HG02981 (cell line): Measurements from ENCODE around the gene SLC37A2.

ENCODE experiments used
- ATAC-seq: cut with Tn5 transposase; IDR thresholded peaks from one replicate; pipeline ENCODE4 v1.9.1; 2021; ENCODE audit warnings: mild to moderate bottlenecking, moderate library complexity; ENCODE audit not compliant: unreplicated experiment

Gene SLC37A2

DNA sequence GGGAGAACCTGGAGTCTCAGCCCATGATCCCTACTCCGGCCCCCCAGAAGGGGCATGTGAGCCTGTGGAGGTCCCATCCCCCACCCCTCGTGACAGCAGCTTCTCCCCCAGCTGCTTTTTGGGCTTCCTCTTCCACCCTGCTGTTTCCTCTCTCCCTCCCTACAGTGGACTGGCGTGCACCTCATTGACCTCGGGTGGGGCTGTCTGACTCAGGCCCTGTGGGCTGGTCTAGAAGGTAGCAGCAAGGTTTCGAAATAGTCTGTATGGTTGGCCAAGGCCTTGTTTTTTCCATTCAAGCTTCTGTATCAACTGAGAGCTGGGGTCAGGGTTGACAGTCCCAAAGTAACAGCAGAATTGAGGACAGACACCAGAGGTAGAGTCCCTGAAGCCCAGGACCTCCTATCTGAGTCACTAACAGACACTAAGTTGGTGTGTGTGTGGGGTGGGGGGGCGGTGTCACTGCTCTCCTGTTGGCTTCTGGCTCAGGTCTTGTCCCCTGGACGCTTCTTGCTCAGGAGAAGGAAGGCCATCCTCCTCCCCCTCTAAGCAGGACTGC, 7.7 kb downstream of the SLC37A2 start:
- ATAC-seq, result peak; percentile 69

GRCh38 chr11:125071435-125071834, 8.3 kb downstream of the SLC37A2 start:
- no peak for ATAC-seq

DNA sequence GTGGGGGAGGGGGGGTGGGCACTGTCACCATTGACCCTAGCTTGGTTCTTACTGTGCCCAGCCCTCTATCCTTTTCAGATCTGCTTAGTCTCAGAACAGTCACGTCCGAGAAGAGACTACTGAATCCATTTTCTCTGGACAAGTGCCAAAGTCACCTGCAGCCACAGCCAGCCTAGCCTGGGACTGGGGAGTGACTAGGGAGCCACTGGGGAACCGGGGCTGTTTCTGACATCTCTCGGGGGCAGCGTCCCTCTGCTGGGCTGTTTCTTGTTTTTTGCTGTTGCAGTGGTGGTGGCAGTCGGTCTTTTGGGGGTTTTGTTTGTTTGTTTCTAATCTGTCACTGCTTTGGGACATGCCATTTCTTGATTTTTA, 8.7 kb downstream of the SLC37A2 start:
- no peak for ATAC-seq

- peak; percentile 76 for ATAC-seq
These were observed 9.3 kb downstream of the SLC37A2 start for GRCh38 chr11:125072218-125072960.

- no peak for ATAC-seq
These were observed 10.0 kb downstream of the SLC37A2 start for GRCh38 chr11:125072961-125073590.

DNA sequence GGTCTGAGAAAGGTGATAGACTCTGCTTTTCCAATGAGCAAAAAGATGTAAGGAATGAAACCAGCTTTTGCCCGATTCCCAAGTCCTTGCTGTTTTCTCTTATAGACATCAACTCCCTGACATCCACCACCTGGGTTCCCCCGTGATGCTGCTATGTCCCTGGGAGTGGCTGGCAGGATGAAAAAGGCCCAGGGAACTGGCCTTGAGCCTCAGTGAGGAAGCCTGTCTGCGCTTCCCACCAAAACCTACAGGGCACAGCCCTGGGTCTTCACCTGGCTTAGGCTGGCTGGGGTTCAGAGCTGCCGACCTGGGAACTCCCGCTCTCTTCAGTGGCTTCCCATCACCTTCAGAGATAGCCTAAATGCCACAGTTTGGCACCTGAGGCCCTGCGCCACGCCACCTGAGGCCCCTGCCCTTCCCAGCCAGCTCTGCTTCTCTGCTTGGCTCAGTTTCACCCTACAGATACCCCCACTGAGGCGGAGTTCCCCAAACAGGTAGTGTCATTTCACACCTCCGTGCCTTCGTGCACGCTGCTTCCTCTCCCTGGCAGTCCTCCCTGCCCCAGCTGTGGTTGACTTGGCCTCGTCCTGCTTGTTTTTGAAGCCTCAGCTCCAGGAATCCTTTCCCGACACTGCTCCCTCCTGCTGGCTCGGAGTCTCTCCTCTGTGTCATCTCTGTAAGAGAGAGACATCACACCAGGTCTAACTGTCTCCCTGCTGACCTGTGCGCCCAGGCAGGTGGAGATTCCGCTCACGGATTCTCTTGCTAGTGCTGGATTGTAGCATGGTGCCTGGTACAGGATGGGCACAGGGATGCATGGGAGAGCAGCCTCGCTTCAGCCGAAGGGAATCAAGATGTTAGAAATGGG, 10.7 kb downstream of the SLC37A2 start:
- no peak for ATAC-seq

DNA sequence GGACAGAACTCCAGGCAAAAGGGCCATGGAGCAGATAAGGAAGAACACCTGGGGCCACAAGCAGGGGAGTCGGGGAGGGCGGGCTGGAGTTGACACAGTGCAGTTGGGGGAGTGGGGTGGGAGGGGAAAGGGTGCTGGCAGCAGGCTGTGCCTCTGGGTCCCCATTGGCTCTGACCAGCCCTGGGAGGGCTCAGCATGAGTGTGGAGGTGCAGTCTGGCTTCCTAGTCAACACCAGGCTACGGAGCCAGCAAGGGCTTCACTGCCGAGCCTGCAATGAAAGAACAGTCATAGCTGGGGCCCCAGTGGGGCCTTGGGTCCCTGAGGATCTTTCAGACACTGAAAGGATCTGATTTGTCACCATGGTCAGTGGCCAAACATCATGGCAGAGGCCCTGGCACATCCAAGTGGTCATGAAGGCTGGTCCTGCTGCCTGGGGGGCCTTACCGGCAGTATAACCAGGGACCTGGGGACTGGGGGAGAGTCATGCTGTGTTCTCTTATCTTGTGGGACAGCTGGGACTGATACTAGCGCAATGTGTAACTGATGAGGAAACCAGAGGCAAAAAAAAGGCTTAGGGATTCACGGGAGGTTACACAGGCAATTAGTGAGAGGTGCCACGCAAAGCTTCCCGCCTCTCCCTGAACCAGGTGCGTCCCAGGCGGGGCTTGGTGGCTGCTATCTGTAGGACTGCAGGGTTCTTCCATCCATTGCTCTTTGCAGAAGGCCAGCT, 11.6 kb downstream of the SLC37A2 start:
- no peak for ATAC-seq

GRCh38 chr11:125075242-125075625, 12.1 kb downstream of the SLC37A2 start:
- no peak for ATAC-seq

GRCh38 chr11:125075900-125076317, 12.8 kb downstream of the SLC37A2 start:
- no peak for ATAC-seq

GRCh38 chr11:125076378-125076945, 13.4 kb downstream of the SLC37A2 start:
- no peak for ATAC-seq

GRCh38 chr11:125078016-125078415, 14.9 kb downstream of the SLC37A2 start:
- no peak for ATAC-seq

DNA sequence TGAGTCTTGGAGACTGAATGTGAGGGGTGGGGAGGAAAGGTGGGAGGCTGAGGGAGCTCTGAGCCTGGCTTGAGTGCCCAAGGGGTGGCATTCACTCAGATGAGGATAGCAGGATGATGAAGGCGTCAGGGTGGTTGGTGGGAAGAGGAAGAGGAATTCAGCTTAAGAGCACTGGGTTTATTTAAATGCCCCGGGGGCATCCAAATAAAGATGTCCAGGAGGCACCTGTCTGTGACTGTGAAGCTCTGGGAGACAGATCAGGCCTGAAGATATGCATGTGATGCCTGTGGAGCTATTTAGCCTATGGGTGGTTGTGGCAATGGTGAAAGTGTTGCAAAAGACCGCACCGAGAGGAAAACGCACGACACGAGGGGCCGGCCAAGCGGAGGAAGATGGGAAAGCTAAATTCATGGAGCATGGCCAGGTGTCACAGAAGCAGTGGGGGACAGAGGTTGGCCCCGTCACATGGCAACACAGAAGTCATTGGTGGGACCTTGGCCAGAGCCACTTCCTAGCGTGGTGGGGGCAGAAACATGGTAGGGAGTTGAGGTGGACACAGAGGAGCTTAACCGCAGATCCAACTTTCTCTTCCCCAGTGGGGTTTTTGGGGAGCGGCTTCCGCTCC, 15.5 kb downstream of the SLC37A2 start:
- no peak for ATAC-seq

GRCh38 chr11:125079151-125079877, 16.2 kb downstream of the SLC37A2 start:
- ATAC-seq, result no peak

DNA sequence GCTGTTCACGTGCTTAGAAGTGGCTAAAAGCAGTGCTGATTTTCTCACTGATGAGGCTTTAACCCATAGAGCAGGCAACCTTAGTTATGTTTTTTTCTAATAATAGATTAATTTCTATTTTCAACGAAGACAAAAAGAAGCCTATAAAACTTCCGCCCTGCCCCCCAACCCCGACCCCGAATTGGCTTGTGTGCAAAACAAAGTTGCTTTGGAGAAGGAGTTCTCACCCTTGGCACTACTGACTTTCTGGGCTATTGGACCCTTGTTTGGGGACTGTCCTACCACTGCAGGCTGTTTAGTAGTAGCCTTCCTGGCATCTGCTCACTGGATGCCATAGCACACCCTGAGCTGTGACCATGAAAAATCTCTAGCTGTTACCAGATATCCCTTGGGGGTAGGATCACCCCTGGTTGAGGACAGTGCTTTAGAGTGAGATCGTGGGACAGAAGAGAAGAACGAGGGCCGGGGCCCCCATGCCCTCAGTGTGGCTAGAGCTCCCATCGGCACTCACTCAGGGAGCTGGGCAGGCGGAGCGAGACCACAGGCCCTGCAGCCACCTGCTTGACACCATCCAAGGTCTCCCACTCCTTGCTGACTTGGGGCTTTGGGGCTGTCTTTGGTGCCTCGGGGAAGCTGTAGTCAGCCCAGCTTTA, 16.9 kb downstream of the SLC37A2 start:
- ATAC-seq, result no peak

- no peak for ATAC-seq
These were observed 17.4 kb downstream of the SLC37A2 start for GRCh38 chr11:125080531-125080911.

DNA sequence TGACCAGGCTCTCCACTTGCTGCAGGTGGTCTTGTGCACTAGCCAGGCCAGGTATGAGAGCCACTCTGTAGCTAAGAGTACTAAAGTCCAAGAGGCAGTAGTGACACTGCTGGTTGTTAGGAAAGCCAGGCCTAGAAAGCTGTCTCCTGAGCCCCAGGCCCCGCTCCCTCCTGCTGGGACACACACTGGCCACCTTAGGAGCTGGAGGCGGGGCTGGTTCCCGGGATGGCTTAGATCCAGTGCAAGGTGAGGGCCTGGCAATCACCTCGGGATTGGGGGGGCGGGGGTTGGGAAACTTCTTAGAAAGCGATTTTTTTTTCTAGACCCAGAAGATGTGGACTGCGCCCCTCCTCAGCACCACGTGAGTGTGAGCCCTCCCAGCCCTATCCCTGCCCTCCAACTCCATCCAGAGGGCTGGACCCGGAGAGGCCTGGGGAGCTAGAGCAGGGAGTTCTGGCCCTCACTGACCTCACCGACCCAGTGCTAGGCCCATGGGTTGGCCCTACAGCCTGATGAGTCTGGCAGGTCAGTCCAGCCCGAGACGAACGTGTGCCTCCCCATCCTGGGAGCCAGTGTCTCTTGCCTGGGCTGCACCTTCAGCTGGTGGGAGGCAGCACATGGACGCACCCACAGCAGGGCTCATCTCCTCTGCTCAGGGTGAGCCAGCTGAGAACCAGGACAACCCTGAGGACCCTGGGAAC, 18.1 kb downstream of the SLC37A2 start:
- ATAC-seq, result no peak

- no peak for ATAC-seq
These were observed 18.9 kb downstream of the SLC37A2 start for GRCh38 chr11:125082040-125082439.

GRCh38 chr11:125082611-125083311, 19.7 kb downstream of the SLC37A2 start:
- ATAC-seq, result no peak
